Gastrocnemius medialis (tissue), 4 donors: Measurements from ENCODE around the gene NSUN4. TPM values are rescaled to one million over a fixed set of nuclear protein-coding genes. Genes with fewer than 3 reads are reported as not detected.

ENCODE experiments used
- ATAC-seq, 2 donors: fragments of 150-250 bp; one replicate each; pipeline ENCODE4 v1.9.1; 2016
- DNase-seq, 2 donors: peaks; one replicate each; pipeline ENCODE4 v3.0.0-alpha.2; 2019
- H3K27ac ChIP-seq, 4 donors: fragments of 200-600 bp; sonication (generic); 1 replicate in 1 of 4; 2 replicates in 3 of 4; pipeline ENCODE4 v1.5.1; 2016 to 2018; ENCODE audit warnings: mild to moderate bottlenecking in 2 of 4, moderate library complexity in 1 of 4
- H3K27me3 ChIP-seq, 3 donors: fragments of 200-600 bp; sonication (generic) in 2 of 3; 1 replicate in 1 of 3; 2 replicates in 2 of 3; pipeline versions ENCODE4 v1.5.1 to v1.6.0; 2016 to 2019; ENCODE audit warnings: mild to moderate bottlenecking in 1 of 3, moderate library complexity in 1 of 3
- H3K36me3 ChIP-seq, 2 donors: fragments of 200-600 bp; sonication (generic) in 1 of 2; one replicate each; pipeline ENCODE4 v1.5.1; 2017 to 2018
- H3K4me1 ChIP-seq, 2 donors: fragments of 200-600 bp; sonication (generic) in 1 of 2; one replicate each; pipeline ENCODE4 v1.5.1; 2016 to 2017; ENCODE audit warnings: mild to moderate bottlenecking in 2 of 2
- H3K4me3 ChIP-seq, 4 donors: fragments of 200-600 bp; sonication (generic) in 3 of 4; 1 replicate in 1 of 4; 2 replicates in 3 of 4; pipeline ENCODE4 v1.5.1; 2016 to 2019; ENCODE audit warnings: mild to moderate bottlenecking in 2 of 4
- H3K9me3 ChIP-seq, 3 donors: fragments of 200-600 bp; sonication (generic) in 2 of 3; 1 replicate in 1 of 3; 2 replicates in 2 of 3; pipeline ENCODE4 v1.5.1; 2016 to 2019
- POLR2A ChIP-seq, 2 donors: fragments of 450-650 bp; IDR thresholded peaks; one replicate each; pipeline ENCODE4 v1.6.1; 2017; ENCODE audit warnings: antibody characterized with exemption in 2 of 2, mild to moderate bottlenecking in 2 of 2, moderate library complexity in 2 of 2
- in situ Hi-C, 4 donors: fragments of 200-750 bp; cut with MboI; loops; one replicate each; pipeline versions ENCODE4 v1.15.0 to v1.8.0; 2017; ENCODE audit warnings: low sequenced_read_pairs in 4 of 4
- intact Hi-C: fragments of 100-400 bp; cut with DNase I; formaldehyde crosslinking; loops from one replicate; pipeline ENCODE4 v1.15.1; 2023; ENCODE audit warnings: low total_unique reads
- total RNA-seq, 4 donors: library from RNA; depleted of rRNA; stranded (reverse); fragments of >200 nt; gene quantifications; one replicate each; pipeline versions ENCODE4 v1.1.0 to v1.2.3, GENCODE V29; 2016
- TF ChIP-seq, protein P1 (sequence below), 5 experiments: fragments of 450-650 bp in 3 of 5; fragments of 200-600 bp in 2 of 5; sonication (generic) in 2 of 5; IDR thresholded peaks in 4 of 5; conservative IDR thresholded peaks in 1 of 5; 1 replicate in 4 of 5; 2 replicates in 1 of 5; pipeline ENCODE4 v1.5.1; 2016 to 2019; ENCODE audit warnings: antibody characterized with exemption in 5 of 5, mild to moderate bottlenecking in 3 of 5, moderate library complexity in 3 of 5

The NSUN4 gene
- total RNA-seq, 4 donors from 2014 or later: 15.5 to 22.5 (median 20.8) TPM

DNA sequence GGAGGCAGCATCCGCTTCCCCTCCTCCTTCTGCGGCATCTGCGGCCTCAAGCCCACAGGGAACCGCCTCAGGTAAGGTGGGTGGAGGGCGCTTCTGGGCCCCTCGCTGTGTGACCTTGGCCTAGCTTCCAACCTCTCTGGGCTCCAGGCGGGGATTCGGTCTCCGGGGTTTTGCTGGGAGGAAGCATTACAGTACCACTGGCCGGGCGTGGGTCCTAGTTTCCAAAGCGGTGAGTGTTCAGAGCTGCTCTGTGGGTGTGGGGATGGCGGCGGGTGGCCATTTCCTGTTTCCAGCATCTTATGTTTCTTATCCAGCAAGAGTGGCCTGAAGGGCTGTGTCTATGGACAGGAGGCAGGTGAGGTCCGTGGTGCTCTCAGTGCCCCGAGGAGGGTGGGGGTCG, 65.1 kb downstream of the NSUN4 start:
- DNase-seq (no peak), ATAC-seq (no peak)
- in situ Hi-C loops: loop anchor here in 1 of 4 donors (25.0 kb wide), 1 partner anchor 332 kb away; no protein-coding TSS in a partner anchor
- Histone ChIP-seq H3K27ac (no peak overlapping the region), H3K27me3 (no peaks in the 10 kb centered on the region), H3K4me3 (no peak overlapping the region), H3K9me3 (no peaks in the 10 kb centered on the region), H3K4me1 (peaks cover 18 to 27% of the 10 kb centered on the region in 2 donors), H3K36me3 (peaks cover 0 to 8% of the 10 kb centered on the region in 2 donors)
- TF ChIP-seq POLR2A (IDR thresholded peaks at IDR 0.05): no peak
- TF ChIP-seq, protein P1, sequence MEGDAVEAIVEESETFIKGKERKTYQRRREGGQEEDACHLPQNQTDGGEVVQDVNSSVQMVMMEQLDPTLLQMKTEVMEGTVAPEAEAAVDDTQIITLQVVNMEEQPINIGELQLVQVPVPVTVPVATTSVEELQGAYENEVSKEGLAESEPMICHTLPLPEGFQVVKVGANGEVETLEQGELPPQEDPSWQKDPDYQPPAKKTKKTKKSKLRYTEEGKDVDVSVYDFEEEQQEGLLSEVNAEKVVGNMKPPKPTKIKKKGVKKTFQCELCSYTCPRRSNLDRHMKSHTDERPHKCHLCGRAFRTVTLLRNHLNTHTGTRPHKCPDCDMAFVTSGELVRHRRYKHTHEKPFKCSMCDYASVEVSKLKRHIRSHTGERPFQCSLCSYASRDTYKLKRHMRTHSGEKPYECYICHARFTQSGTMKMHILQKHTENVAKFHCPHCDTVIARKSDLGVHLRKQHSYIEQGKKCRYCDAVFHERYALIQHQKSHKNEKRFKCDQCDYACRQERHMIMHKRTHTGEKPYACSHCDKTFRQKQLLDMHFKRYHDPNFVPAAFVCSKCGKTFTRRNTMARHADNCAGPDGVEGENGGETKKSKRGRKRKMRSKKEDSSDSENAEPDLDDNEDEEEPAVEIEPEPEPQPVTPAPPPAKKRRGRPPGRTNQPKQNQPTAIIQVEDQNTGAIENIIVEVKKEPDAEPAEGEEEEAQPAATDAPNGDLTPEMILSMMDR (IDR thresholded peaks at IDR 0.05 in 4 of 5, conservative IDR thresholded peaks at IDR 0.05 in 1 of 5): no peak
- intact Hi-C loops: loop anchor here (1.0 kb wide), 1 partner anchor 123 kb away; no protein-coding TSS in a partner anchor

DNA sequence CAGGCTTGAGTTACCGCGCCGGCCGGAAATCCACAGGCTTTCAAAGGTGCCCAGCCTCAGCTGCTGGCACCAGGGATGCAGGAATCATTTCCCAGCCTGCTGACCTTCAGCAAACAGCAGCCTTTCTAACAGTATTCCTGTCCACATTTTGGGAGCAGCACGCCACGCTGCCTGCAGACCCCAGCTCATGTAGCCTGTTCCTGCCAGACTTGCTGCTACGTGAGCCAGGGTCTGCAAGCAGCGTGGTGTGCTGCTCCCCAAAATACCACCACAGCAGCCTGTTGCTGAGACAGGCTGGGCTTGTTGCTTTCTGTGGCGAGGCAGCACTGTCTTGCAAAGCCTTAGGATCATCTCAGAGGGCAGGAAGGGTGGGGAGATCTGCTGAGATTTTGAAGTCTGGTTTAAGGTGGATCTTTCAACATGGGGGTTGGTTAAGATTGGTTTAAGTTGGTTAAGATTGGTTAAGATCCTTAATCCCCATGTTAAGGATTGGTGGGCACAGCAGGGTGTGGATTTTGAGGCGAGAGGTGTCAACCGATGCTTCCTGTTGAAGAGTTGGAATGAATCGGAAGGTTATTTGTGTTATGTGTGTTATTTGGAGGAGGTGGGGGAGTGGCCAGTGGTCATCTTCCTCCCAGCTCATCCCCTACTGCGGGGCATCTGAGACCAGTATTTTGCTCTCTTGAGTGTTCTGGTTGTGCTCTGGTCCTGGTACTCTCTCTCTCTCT, 66.4 kb downstream of the NSUN4 start:
- Histone ChIP-seq H3K9me3 (no peaks in the 10 kb centered on the region), H3K4me1 (peaks cover 9 to 17% of the 10 kb centered on the region in 2 donors), H3K36me3 (peaks cover 0 to 8% of the 10 kb centered on the region in 2 donors), H3K4me3 (peak overlapping the region; percentile 34 to 41 (median 35)), H3K27me3 (no peaks in the 10 kb centered on the region), H3K27ac (no peak overlapping the region)
- in situ Hi-C loops (loop anchor here in 1 of 4 donors (25.0 kb wide), 1 partner anchor 330 kb away; no protein-coding TSS in a partner anchor), intact Hi-C loops (loop anchor here (1.0 kb wide), 1 partner anchor 121 kb away; no protein-coding TSS in a partner anchor)
- ATAC-seq (no peak), DNase-seq (no peak)
- TF ChIP-seq POLR2A (IDR thresholded peaks at IDR 0.05): no peak
- TF ChIP-seq, protein P1 (IDR thresholded peaks at IDR 0.05 in 4 of 5, conservative IDR thresholded peaks at IDR 0.05 in 1 of 5): no peak

DNA sequence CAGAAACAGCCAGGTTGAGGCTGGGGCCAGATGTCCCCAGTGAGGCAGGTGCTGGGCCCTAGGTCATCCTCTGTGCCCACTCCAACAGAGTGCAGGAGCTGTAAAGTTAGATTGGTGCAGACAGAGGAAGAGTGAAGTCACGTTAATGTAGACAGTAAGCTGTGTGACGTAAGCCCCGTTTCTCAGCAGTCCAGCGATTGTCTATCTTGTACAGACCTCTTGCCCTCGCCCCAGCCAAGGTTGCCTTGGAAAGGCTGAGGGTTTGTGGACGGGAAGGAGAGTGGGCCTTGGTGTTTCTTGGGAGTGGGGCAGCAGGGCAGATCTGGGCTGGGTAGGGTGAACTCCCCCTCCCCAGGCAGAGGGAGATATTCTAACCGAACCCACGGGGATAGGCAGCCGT, 67.0 kb downstream of the NSUN4 start:
- in situ Hi-C loops: loop anchor here in 1 of 4 donors (25.0 kb wide), 1 partner anchor 330 kb away; no protein-coding TSS in a partner anchor

DNA sequence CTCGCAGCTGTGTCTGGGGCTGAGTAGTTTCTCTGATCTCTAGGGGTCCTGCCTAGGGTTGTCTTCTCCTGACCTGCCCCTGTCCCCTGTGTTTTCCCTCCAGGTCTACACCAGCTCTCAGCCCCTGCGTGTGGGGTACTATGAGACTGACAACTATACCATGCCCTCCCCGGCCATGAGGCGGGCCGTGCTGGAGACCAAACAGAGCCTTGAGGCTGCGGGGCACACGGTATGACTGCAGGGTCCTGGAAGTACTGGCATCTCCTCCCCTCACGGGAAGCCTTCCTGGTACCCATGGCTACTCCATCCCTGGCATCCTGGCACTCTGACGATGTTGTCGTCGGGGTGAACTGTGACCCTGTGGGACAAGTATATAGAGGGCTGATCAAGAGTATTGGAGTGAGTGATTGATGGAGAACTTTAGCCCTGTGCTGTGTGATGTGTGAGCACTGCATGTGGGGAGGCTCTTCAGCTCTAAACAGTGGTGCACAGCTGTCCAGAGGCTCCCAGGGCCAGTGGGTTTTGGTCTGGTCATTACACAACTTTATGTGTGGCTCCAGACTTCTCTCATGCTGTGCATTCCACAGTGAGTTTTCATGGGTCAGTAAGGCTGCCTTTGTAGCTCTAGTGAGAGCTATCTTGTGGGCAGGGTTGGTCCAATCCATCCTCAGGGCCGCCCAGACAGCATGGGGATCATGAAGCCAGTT, 67.9 kb downstream of the NSUN4 start:
- TF ChIP-seq, protein P1 (IDR thresholded peaks at IDR 0.05 in 4 of 5, conservative IDR thresholded peaks at IDR 0.05 in 1 of 5): no peak
- TF ChIP-seq POLR2A (IDR thresholded peaks at IDR 0.05): no peak
- Histone ChIP-seq H3K27ac (no peak overlapping the region), H3K36me3 (peaks cover 0 to 8% of the 10 kb centered on the region in 2 donors), H3K27me3 (no peaks in the 10 kb centered on the region), H3K9me3 (no peaks in the 10 kb centered on the region), H3K4me3 (no peak overlapping the region), H3K4me1 (peaks cover 3 to 10% of the 10 kb centered on the region in 2 donors)
- in situ Hi-C loops (loop anchor here in 1 of 4 donors (25.0 kb wide), 1 partner anchor 329 kb away; no protein-coding TSS in a partner anchor), intact Hi-C loops (no loop called here)
- DNase-seq (no peak), ATAC-seq (no peak)

More for the DNA sequence above, 67.0 kb downstream of the NSUN4 start:
- Histone ChIP-seq H3K4me1 (peaks cover 3 to 13% of the 10 kb centered on the region in 2 donors), H3K27me3 (no peaks in the 10 kb centered on the region), H3K27ac (no peak overlapping the region), H3K4me3 (no peak overlapping the region), H3K36me3 (peaks cover 0 to 8% of the 10 kb centered on the region in 2 donors), H3K9me3 (no peaks in the 10 kb centered on the region)
- ATAC-seq (no peak), DNase-seq (no peak)
- intact Hi-C loops: no loop called here
- TF ChIP-seq, protein P1 (IDR thresholded peaks at IDR 0.05 in 4 of 5, conservative IDR thresholded peaks at IDR 0.05 in 1 of 5): no peak
- TF ChIP-seq POLR2A (IDR thresholded peaks at IDR 0.05): no peak
